Peyer's patch (tissue), 4 donors: Measurements from ENCODE around the gene ARHGEF19. TPM values are rescaled to one million over a fixed set of nuclear protein-coding genes. Genes with fewer than 3 reads are reported as not detected.

Experiments
- DNase-seq, 3 donors: peaks; one replicate each; pipeline ENCODE4 v3.0.0-alpha.2; 2017 to 2019
- H3K27ac ChIP-seq, 4 donors: fragments of 200-600 bp; sonication (generic); one replicate each; pipeline ENCODE4 v1.5.1; 2016 to 2019
- H3K27me3 ChIP-seq, 2 donors: fragments of 200-600 bp; sonication (generic); one replicate each; pipeline ENCODE4 v1.5.1; 2019
- H3K36me3 ChIP-seq, 3 donors: fragments of 200-600 bp; sonication (generic); one replicate each; pipeline ENCODE4 v1.5.1; 2016 to 2019
- H3K4me1 ChIP-seq, 4 donors: fragments of 200-600 bp; sonication (generic); one replicate each; pipeline ENCODE4 v1.5.1; 2016 to 2019
- H3K4me3 ChIP-seq, 4 donors: fragments of 200-600 bp; sonication (generic); 1 replicate in 3 of 4; 2 replicates in 1 of 4; pipeline ENCODE4 v1.5.1; 2016 to 2019; ENCODE audit warnings: mild to moderate bottlenecking in 1 of 4
- H3K9me3 ChIP-seq, 4 donors: fragments of 200-600 bp; sonication (generic); one replicate each; pipeline ENCODE4 v1.5.1; 2016 to 2019; ENCODE audit warnings: mild to moderate bottlenecking in 1 of 4
- CTCF ChIP-seq, 6 experiments: fragments of 450-650 bp in 4 of 6; fragments of 200-600 bp in 2 of 6; sonication (generic) in 1 of 6; IDR thresholded peaks; one replicate each; pipeline ENCODE4 v1.5.1; 2017 to 2019; ENCODE audit warnings: antibody characterized with exemption in 6 of 6, mild to moderate bottlenecking in 3 of 6, moderate library complexity in 1 of 6
- POLR2A ChIP-seq, 2 donors: fragments of 450-650 bp; IDR thresholded peaks; one replicate each; pipeline ENCODE4 v1.5.1; 2017; ENCODE audit warnings: antibody characterized with exemption in 2 of 2, mild to moderate bottlenecking in 2 of 2, moderate library complexity in 2 of 2
- total RNA-seq, 4 donors: library from RNA; depleted of rRNA; stranded (reverse); fragments of >200 nt; gene quantifications; one replicate each; pipeline ENCODE4 v1.1.0, GENCODE V29; 2016

The ARHGEF19 gene
- total RNA-seq, 4 donors from 2014 or later: 6.0 to 16.5 (median 7.3) TPM

DNA sequence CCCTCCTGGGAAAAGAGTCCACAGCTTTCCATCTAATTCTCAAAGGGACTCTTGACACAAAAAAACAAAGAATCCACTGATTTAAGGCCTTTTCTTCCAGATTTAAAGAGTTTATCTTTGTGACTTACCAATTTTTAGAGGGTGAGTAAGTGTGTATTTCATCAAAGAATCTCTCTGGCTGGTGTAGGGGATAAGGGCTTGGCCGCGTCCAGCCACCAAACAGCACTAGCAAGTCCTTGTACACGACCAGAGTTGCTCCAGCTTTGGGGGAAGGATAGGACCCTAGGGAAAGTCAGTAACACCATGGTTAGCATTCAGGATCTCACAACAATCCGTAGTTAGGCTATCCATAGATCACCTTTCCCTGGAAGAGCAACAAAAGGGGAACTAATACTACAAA is 44.0 kb upstream of the ARHGEF19 start:
- no peaks in the 10 kb centered on the region for H3K4me1 ChIP-seq
- no peak overlapping the region for H3K27ac ChIP-seq
- TF ChIP-seq POLR2A (IDR thresholded peaks at IDR 0.05): no peak
- no peak for TF ChIP-seq CTCF (IDR thresholded peaks at IDR 0.05)
- H3K4me3 ChIP-seq: no peak overlapping the region
- no peaks in the 10 kb centered on the region for H3K9me3 ChIP-seq
- no peak for DNase-seq
- no peaks in the 10 kb centered on the region for H3K27me3 ChIP-seq
- peaks cover 0 to 51% (median 0%) of the 10 kb centered on the region in 3 donors for H3K36me3 ChIP-seq

GRCh38 chr1:16254263-16254928 is 41.9 kb upstream of the ARHGEF19 start:
- H3K9me3 ChIP-seq: no peaks in the 10 kb centered on the region
- H3K36me3 ChIP-seq: peaks cover 0 to 62% (median 0%) of the 10 kb centered on the region in 3 donors
- no peak for TF ChIP-seq POLR2A (IDR thresholded peaks at IDR 0.05)
- no peak for TF ChIP-seq CTCF (IDR thresholded peaks at IDR 0.05)
- no peak overlapping the region for H3K27ac ChIP-seq
- peaks cover 0 to 10% (median 2%) of the 10 kb centered on the region in 4 donors for H3K4me1 ChIP-seq
- H3K27me3 ChIP-seq: no peaks in the 10 kb centered on the region
- no peak for DNase-seq
- no peak overlapping the region for H3K4me3 ChIP-seq

- Histone ChIP-seq H3K4me1 (peaks cover 0 to 20% (median 2%) of the 10 kb centered on the region in 4 donors), H3K36me3 (peaks cover 0 to 62% (median 0%) of the 10 kb centered on the region in 3 donors), H3K27me3 (no peaks in the 10 kb centered on the region), H3K27ac (no peak overlapping the region), H3K9me3 (no peaks in the 10 kb centered on the region), H3K4me3 (no peak overlapping the region)
- DNase-seq: no peak
- no peak for TF ChIP-seq CTCF (IDR thresholded peaks at IDR 0.05)
- TF ChIP-seq POLR2A (IDR thresholded peaks at IDR 0.05): no peak
Observed at GRCh38 chr1:16253332-16253922, 41.0 kb upstream of the ARHGEF19 start.

GRCh38 chr1:16252912-16253311 is 40.5 kb upstream of the ARHGEF19 start:
- no peak for DNase-seq
- peaks cover 0 to 62% (median 0%) of the 10 kb centered on the region in 3 donors for H3K36me3 ChIP-seq
- TF ChIP-seq POLR2A (IDR thresholded peaks at IDR 0.05) (no peak), CTCF (IDR thresholded peaks at IDR 0.05) (no peak)

DNA sequence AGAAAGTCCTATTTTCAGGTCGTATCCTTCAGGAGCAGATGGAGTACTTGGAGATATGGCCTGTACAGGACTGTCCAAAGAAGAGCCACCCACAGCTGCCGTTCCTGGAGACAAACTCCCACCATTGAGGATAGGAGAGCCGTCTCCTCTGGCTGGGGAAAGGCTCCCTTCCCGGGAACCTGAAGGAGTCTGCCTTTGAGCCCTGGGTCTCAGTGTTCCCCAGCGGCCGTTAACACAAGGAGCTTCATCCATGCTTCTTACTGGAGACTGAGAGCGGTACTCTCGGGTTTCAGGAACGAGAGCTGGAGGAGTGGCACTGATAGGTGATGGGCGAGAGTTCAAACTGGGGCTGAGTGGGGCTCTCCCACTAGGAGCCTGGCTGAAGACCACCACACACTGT is 38.9 kb upstream of the ARHGEF19 start:
- Histone ChIP-seq H3K9me3 (no peaks in the 10 kb centered on the region), H3K27ac (peak overlapping the region; percentile 33 to 69 (median 48)), H3K27me3 (no peaks in the 10 kb centered on the region), H3K4me3 (no peak overlapping the region), H3K36me3 (peaks cover 0 to 67% (median 0%) of the 10 kb centered on the region in 3 donors), H3K4me1 (peaks cover 0 to 30% (median 2%) of the 10 kb centered on the region in 4 donors)
- TF ChIP-seq POLR2A (IDR thresholded peaks at IDR 0.05) (no peak), CTCF (IDR thresholded peaks at IDR 0.05) (no peak)
- no peak for DNase-seq

More at GRCh38 chr1:16252912-16253311, 40.5 kb upstream of the ARHGEF19 start:
- Histone ChIP-seq H3K27me3 (no peaks in the 10 kb centered on the region), H3K27ac (no peak overlapping the region), H3K9me3 (no peaks in the 10 kb centered on the region), H3K4me1 (peaks cover 0 to 25% (median 2%) of the 10 kb centered on the region in 4 donors), H3K4me3 (no peak overlapping the region)
